B cell (primary cell): Measurements from ENCODE around the gene SLC2A1. TPM values are rescaled to one million over a fixed set of nuclear protein-coding genes. Genes with fewer than 3 reads are reported as not detected.

Experiments
- ATAC-seq: fragments of 200-7000 bp; cut with Tn5 transposase; one replicate; pipeline ENCODE4 v1.10.0; 2021; ENCODE audit warnings: low read depth, mild to moderate bottlenecking, moderate number of reproducible peaks, moderate library complexity
- CTCF ChIA-PET: fragments of 350-600 bp; sonication (Branson Sonifier 250); formaldehyde crosslinking; loops from one replicate; lab custom pipeline; 2021; ENCODE audit warnings: antibody characterized with exemption, inconsistent platforms; lab: Charles Lee
- POLR2A ChIA-PET: fragments of 350-600 bp; sonication (Branson Sonifier 250); formaldehyde crosslinking; loops from one replicate; lab custom pipeline; 2021; ENCODE audit warnings: antibody characterized with exemption; lab: Charles Lee
- DNase-seq: peaks from one replicate; pipeline ENCODE4 v3.0.0; 2013
- H2AFZ ChIP-seq: 2 replicates; pipeline ENCODE4 v1.6.1; 2012; ENCODE audit warnings: mild to moderate bottlenecking, low read depth, low read length; ENCODE audit not compliant: insufficient read depth, poor library complexity, severe bottlenecking
- H3K27ac ChIP-seq, 2 donors: 1 replicate in 1 of 2; 2 replicates in 1 of 2; pipeline ENCODE4 v1.5.1; 2012 to 2013; ENCODE audit warnings: low read length in 2 of 2, mild to moderate bottlenecking in 2 of 2, moderate library complexity in 1 of 2
- H3K27me3 ChIP-seq, 4 experiments: fragments of 200-600 bp in 1 of 4; sonication (generic) in 1 of 4; replicated peaks in 1 of 4; 1 replicate in 2 of 4; 2 replicates in 2 of 4; pipeline versions ENCODE4 v1.6.1 to v1.7.0; 2013 to 2016; ENCODE audit warnings: low read length in 3 of 4, mild to moderate bottlenecking in 2 of 4, mixed read lengths in 1 of 4, moderate library complexity in 1 of 4; ENCODE audit not compliant: insufficient read depth in 4 of 4, control insufficient read depth in 3 of 4; ENCODE audit errors: control extremely low read depth in 1 of 4
- H3K36me3 ChIP-seq, 2 experiments: replicated peaks in 1 of 2; 1 replicate in 1 of 2; 2 replicates in 1 of 2; pipeline versions ENCODE4 v1.6.1 to v1.7.1; 2013; ENCODE audit warnings: low read length in 1 of 2; ENCODE audit not compliant: insufficient read depth in 2 of 2, control insufficient read depth in 1 of 2; ENCODE audit errors: control extremely low read depth in 1 of 2, extremely low read depth in 1 of 2
- H3K4me1 ChIP-seq, 2 donors: fragments of 200-600 bp in 1 of 2; sonication (generic) in 1 of 2; 1 replicate in 1 of 2; 2 replicates in 1 of 2; pipeline versions ENCODE4 v1.5.1 to v1.6.1; 2013 to 2017; ENCODE audit warnings: low read length in 2 of 2; ENCODE audit not compliant: control insufficient read depth in 2 of 2, insufficient read depth in 2 of 2
- H3K4me2 ChIP-seq: replicated peaks from 2 replicates; pipeline ENCODE3; 2012; ENCODE audit warnings: mild to moderate bottlenecking, low read depth, low read length; ENCODE audit not compliant: poor library complexity, severe bottlenecking
- H3K4me3 ChIP-seq, 5 experiments: fragments of 200-600 bp in 1 of 5; sonication (generic) in 1 of 5; 1 replicate in 3 of 5; 2 replicates in 2 of 5; pipeline versions ENCODE4 v1.5.1 to v1.7.0; 2011 to 2016; ENCODE audit warnings: low read length in 4 of 5, mild to moderate bottlenecking in 4 of 5, low read depth in 2 of 5, control low read depth in 1 of 5, moderate library complexity in 1 of 5; ENCODE audit not compliant: insufficient read depth in 1 of 5; ENCODE audit errors: control extremely low read depth in 1 of 5, extremely low read depth in 1 of 5
- H3K79me2 ChIP-seq: fragments of 200-600 bp; sonication (generic); one replicate; pipeline ENCODE4 v1.6.0; 2016; ENCODE audit warnings: low read length; ENCODE audit not compliant: control insufficient read depth, insufficient read depth
- H3K9ac ChIP-seq: fragments of 200-600 bp; sonication (generic); 2 replicates; pipeline ENCODE4 v1.6.1; 2017; ENCODE audit warnings: mild to moderate bottlenecking, low read length, moderate library complexity
- H3K9me3 ChIP-seq, 3 donors: one replicate each; pipeline versions ENCODE4 v1.6.1 to v1.7.1; 2013; ENCODE audit warnings: low read length in 2 of 3; ENCODE audit not compliant: control insufficient read depth in 2 of 3, insufficient read depth in 1 of 3; ENCODE audit errors: control extremely low read depth in 1 of 3
- H4K20me1 ChIP-seq: 2 replicates; pipeline ENCODE4 v1.6.0; 2012; ENCODE audit warnings: mild to moderate bottlenecking, low read length; ENCODE audit not compliant: insufficient read depth, control insufficient read depth, poor library complexity, severe bottlenecking
- H3K27ac Mint-ChIP-seq: one replicate; pipeline ENCODE4 v1.8.0; 2021; ENCODE audit warnings: mixed read lengths
- H3K27me3 Mint-ChIP-seq: one replicate; pipeline ENCODE4 v1.8.0; 2021; ENCODE audit warnings: mixed read lengths
- H3K4me1 Mint-ChIP-seq: one replicate; pipeline ENCODE4 v1.8.0; 2021; ENCODE audit warnings: mixed read lengths
- H3K4me3 Mint-ChIP-seq: one replicate; pipeline ENCODE4 v1.8.0; 2021; ENCODE audit warnings: mixed read lengths
- H3K9me3 Mint-ChIP-seq: one replicate; pipeline ENCODE4 v1.8.0; 2022; ENCODE audit warnings: mixed read lengths; ENCODE audit not compliant: insufficient read depth
- CTCF ChIP-seq: fragments of 200-600 bp; IDR thresholded peaks from one replicate; pipeline ENCODE4 v1.8.0; 2022; ENCODE audit warnings: antibody characterized with exemption, mild to moderate bottlenecking
- EZH2 ChIP-seq: IDR thresholded peaks from 2 replicates; pipeline ENCODE4 v1.6.1; 2012; ENCODE audit warnings: borderline replicate concordance, low read depth, mild to moderate bottlenecking, moderate library complexity, low read length; ENCODE audit not compliant: insufficient read depth, poor library complexity, severe bottlenecking
- WGBS: methylation state at CpG from one replicate; pipeline ENCODE4 v1.1.5; 2013; ENCODE audit warnings: missing lambda C conversion rate; ENCODE audit not compliant: insufficient coverage; 5-methylcytosine and 5-hydroxymethylcytosine counted together
- intact Hi-C: fragments of 100-400 bp; cut with micrococcal nuclease; formaldehyde crosslinking; loops from one replicate; pipeline ENCODE4 v1.10.0; 2022
- polyA plus RNA-seq: library from polyadenylated mRNA; depleted of rRNA; stranded (reverse); fragments of >200 nt; gene quantifications from 2 replicates; pipeline ENCODE4 v1.2.3, GENCODE V29; 2012
- total RNA-seq, 2 donors: library from RNA; stranded (reverse); fragments of 120-200 nt in 1 of 2; gene quantifications; 1 replicate in 1 of 2; 2 replicates in 1 of 2; pipeline versions ENCODE4 v1.2.3 to v1.2.4, GENCODE V29; 2013 to 2022

SLC2A1 gene
- total and polyA plus RNA-seq, 2 donors (not counting 1 experiment from before 2014, with no cell fraction given) = 223 to 240 TPM

DNA sequence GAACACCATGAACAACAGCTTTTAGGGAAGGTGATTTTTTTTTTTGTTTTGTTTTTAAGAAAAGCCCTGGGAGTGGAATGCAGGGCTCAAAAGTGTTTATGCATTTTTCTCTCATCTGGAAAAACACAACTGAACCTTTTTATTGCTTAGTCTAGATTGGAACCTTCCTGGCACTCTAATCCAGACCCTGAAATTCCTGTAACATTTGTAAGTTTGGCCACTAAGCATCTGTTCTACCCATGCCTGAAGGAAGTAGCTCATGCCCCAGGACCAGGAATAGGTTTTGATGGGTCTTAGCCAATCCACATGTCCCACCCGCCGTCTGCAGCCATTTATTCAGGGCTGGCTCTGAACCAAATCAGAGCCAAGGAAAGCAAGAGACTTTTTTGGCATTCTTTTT is 39.7 kb upstream of the SLC2A1 start:
- Histone ChIP-seq H4K20me1 (no peaks in the 10 kb centered on the region), H3K36me3 (no peaks in the 10 kb centered on the region), H3K4me1 (peaks cover 8 to 9% of the 10 kb centered on the region in 2 donors), H3K4me3 (no peak overlapping the region), H3K79me2 (no peaks in the 10 kb centered on the region), H3K27me3 (no peaks in the 10 kb centered on the region), H2AFZ (no peak overlapping the region), H3K4me2 (no peak overlapping the region), H3K27ac (no peak overlapping the region), H3K9ac (no peak overlapping the region), H3K9me3 (no peaks in the 10 kb centered on the region)
- ChIA-PET POLR2A (no interaction called here), CTCF (no interaction called here)
- no peak overlapping the region for H3K27ac Mint-ChIP-seq
- intact Hi-C loops = no loop called here
- H3K9me3 Mint-ChIP-seq = no peaks in the 10 kb centered on the region
- H3K4me3 Mint-ChIP-seq = no peak overlapping the region
- peaks cover 16% of the 10 kb centered on the region for H3K4me1 Mint-ChIP-seq
- no peaks in the 10 kb centered on the region for H3K27me3 Mint-ChIP-seq
- WGBS = 100% methylated on average over 2 of the region's 2 CpGs
- ATAC-seq = no peak
- DNase-seq = no peak
- no peak for TF ChIP-seq CTCF
- no peak for TF ChIP-seq EZH2

GRCh38 chr1:42996384-42996970 is 37.8 kb upstream of the SLC2A1 start:
- Histone ChIP-seq H3K27ac (no peak overlapping the region), H3K36me3 (no peaks in the 10 kb centered on the region), H3K9ac (no peak overlapping the region), H3K79me2 (no peaks in the 10 kb centered on the region), H3K4me2 (no peak overlapping the region), H2AFZ (no peak overlapping the region), H3K4me1 (peaks cover 12% of the 10 kb centered on the region in 2 donors), H3K9me3 (no peaks in the 10 kb centered on the region), H3K27me3 (no peaks in the 10 kb centered on the region), H4K20me1 (no peaks in the 10 kb centered on the region), H3K4me3 (no peak overlapping the region)
- POLR2A ChIA-PET = no interaction called here
- 100% methylated on average over 1 of the region's 6 CpGs for WGBS
- Mint-ChIP-seq H3K27me3 (no peaks in the 10 kb centered on the region), H3K9me3 (no peaks in the 10 kb centered on the region), H3K4me1 (peaks cover 19% of the 10 kb centered on the region), H3K4me3 (no peak overlapping the region), H3K27ac (no peak overlapping the region)
- CTCF ChIA-PET = interaction anchor here (0.6 to 1.0 kb wide), 2 partner anchors 13 to 19 kb away, joined by 3 to 4 read pairs; no protein-coding TSS in a partner anchor
- TF ChIP-seq EZH2 (no peak), CTCF (no peak)
- no peak for ATAC-seq
- no peak for DNase-seq
- intact Hi-C loops = no loop called here
